OCI-LY7 (cell line): ENCODE results near the gene MGAT1. TPM values are rescaled to one million over a fixed set of nuclear protein-coding genes. Genes with fewer than 3 reads are reported as not detected.

Experiments used
- BruUV-seq: library from RNA; stranded (reverse); fragments of 400-500 nt; replicated peaks from 2 replicates; lab custom pipeline; 2021; lab: Mats Ljungman, UMichigan
- CTCF ChIA-PET: fragments of 300-600 bp; sonication (Branson Sonifier 250); formaldehyde crosslinking; loops from one replicate; lab custom pipeline; 2022; ENCODE audit warnings: antibody characterized with exemption; ENCODE audit not compliant: unreplicated experiment; lab: Charles Lee
- POLR2A ChIA-PET: fragments of 300-600 bp; sonication (Branson Sonifier 250); formaldehyde crosslinking; loops from one replicate; lab custom pipeline; 2022; ENCODE audit warnings: antibody characterized with exemption; lab: Charles Lee
- DNase-seq: peaks from one replicate; pipeline ENCODE4 v3.0.0-alpha.2; 2015; ENCODE audit warnings: low spot score
- H2AFZ ChIP-seq: fragments of 200-600 bp; sonication (generic), shearing (Covaris generic); 2 replicates; pipeline ENCODE4 v1.6.1; 2014; ENCODE audit warnings: mild to moderate bottlenecking, antibody characterized with exemption, low read length, moderate library complexity
- H3K27ac ChIP-seq: fragments of 200-600 bp; sonication (generic); 2 replicates; pipeline ENCODE4 v1.5.1; 2014; ENCODE audit warnings: mixed run types, low read depth, mild to moderate bottlenecking, moderate library complexity, low read length, inconsistent platforms; ENCODE audit not compliant: poor library complexity, severe bottlenecking
- H3K36me3 ChIP-seq: fragments of 200-600 bp; sonication (generic); 2 replicates; pipeline ENCODE4 v1.6.1; 2014; ENCODE audit warnings: mild to moderate bottlenecking, antibody characterized with exemption, low read length, moderate library complexity, mixed read lengths; ENCODE audit not compliant: insufficient read depth
- H3K4me1 ChIP-seq: fragments of 200-600 bp; sonication (generic); 2 replicates; pipeline ENCODE4 v1.5.1; 2014; ENCODE audit warnings: mild to moderate bottlenecking, low read length; ENCODE audit not compliant: insufficient read depth, poor library complexity, severe bottlenecking
- H3K4me2 ChIP-seq: fragments of 200-600 bp; sonication (generic); 2 replicates; pipeline ENCODE4 v1.6.1; 2014; ENCODE audit warnings: mild to moderate bottlenecking, low read length
- H3K4me3 ChIP-seq: fragments of 200-600 bp; sonication (generic); 2 replicates; pipeline ENCODE4 v1.5.1; 2014; ENCODE audit warnings: mild to moderate bottlenecking, low read depth, low read length; ENCODE audit not compliant: poor library complexity, severe bottlenecking
- H3K79me2 ChIP-seq: fragments of 200-600 bp; sonication (generic); 2 replicates; pipeline ENCODE4 v1.6.1; 2016; ENCODE audit warnings: low read depth, mild to moderate bottlenecking, low read length, moderate library complexity, mixed read lengths; ENCODE audit not compliant: insufficient read depth
- H3K9me2 ChIP-seq: fragments of 200-600 bp; sonication (generic); 2 replicates; pipeline ENCODE4 v1.6.1; 2016; ENCODE audit warnings: mild to moderate bottlenecking, low read length, mixed read lengths; ENCODE audit not compliant: insufficient read depth
- H3K9me3 ChIP-seq: fragments of 200-600 bp; sonication (generic); 2 replicates; pipeline ENCODE4 v1.6.1; 2014; ENCODE audit warnings: mild to moderate bottlenecking, mixed run types, low read length, mixed read lengths
- H4K20me1 ChIP-seq: fragments of 200-600 bp; sonication (generic); 2 replicates; pipeline ENCODE4 v1.6.1; 2014; ENCODE audit warnings: mild to moderate bottlenecking, antibody characterized with exemption, low read length, moderate library complexity, mixed read lengths; ENCODE audit not compliant: insufficient read depth
- EZH2phosphoT487 ChIP-seq: fragments of 200-600 bp; sonication (generic); IDR thresholded peaks from 2 replicates; pipeline ENCODE4 v1.6.1; 2018; ENCODE audit warnings: low read depth, borderline replicate concordance, mild to moderate bottlenecking, mixed run types, antibody characterized with exemption, low read length, moderate library complexity, mixed read lengths
- intact Hi-C: fragments of 100-400 bp; cut with micrococcal nuclease; formaldehyde crosslinking; loops from one replicate; pipeline ENCODE4 v1.10.0; 2022; ENCODE audit not compliant: unreplicated experiment
- total RNA-seq, 2 experiments: library from RNA; depleted of rRNA in 1 of 2; stranded (reverse); fragments of >200 nt in 1 of 2; shearing (Covaris generic) in 1 of 2; gene quantifications; 2 replicates each; pipeline ENCODE4 v1.2.3, GENCODE V29; 2014 to 2022
- TF ChIP-seq, protein P1 (sequence below): fragments of 200-600 bp; sonication (generic); conservative IDR thresholded peaks from 2 replicates; pipeline ENCODE4 v1.5.1; 2014; ENCODE audit warnings: mild to moderate bottlenecking, antibody characterized with exemption, low read length, moderate library complexity, mixed read lengths

The MGAT1 gene
- total RNA-seq, 2 experiments from 2014 or later, result 75.4 to 103 TPM

DNA sequence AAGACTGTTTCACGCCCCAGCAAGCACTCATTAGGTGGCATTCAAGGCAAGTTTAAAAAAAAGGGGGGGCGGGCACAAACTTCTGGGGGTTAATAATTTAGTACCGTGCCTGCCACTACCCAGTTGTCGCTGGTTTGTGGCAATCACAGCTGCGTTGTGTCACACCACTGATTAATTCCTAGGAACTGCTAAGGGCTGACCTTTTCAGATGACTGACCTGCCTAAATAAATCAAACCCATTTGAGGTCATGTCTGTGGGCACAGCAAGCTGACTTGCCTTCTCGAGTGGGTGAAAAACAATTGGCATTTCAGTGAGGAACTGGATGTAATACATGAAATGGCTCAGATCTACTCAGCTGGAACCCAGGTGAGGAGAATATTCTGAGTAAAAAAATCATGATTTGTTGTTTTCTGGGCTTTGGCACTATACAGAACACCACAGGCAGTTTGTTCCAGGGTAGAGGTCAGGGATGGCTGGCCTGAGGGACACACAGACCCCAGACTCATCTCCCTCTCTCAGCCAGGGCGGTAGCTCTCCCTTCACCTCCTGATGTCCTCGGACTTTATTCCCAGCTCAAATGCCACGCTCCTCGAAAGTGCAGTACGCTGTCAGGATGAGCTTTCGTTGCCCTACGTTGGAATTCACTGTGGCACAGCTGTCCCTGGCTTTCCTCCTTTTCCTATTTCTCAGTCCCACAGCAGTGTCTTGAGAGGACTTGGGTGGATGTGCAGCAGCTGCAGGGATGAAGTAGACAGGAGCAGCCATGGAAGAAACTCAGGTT, 15.5 kb upstream of the MGAT1 start:
- TF ChIP-seq EZH2phosphoT487, result no peak
- TF ChIP-seq, protein P1, sequence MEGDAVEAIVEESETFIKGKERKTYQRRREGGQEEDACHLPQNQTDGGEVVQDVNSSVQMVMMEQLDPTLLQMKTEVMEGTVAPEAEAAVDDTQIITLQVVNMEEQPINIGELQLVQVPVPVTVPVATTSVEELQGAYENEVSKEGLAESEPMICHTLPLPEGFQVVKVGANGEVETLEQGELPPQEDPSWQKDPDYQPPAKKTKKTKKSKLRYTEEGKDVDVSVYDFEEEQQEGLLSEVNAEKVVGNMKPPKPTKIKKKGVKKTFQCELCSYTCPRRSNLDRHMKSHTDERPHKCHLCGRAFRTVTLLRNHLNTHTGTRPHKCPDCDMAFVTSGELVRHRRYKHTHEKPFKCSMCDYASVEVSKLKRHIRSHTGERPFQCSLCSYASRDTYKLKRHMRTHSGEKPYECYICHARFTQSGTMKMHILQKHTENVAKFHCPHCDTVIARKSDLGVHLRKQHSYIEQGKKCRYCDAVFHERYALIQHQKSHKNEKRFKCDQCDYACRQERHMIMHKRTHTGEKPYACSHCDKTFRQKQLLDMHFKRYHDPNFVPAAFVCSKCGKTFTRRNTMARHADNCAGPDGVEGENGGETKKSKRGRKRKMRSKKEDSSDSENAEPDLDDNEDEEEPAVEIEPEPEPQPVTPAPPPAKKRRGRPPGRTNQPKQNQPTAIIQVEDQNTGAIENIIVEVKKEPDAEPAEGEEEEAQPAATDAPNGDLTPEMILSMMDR, result no peak
- ChIA-PET CTCF (interaction anchor here (1.5 kb wide), 2 partner anchors 12 to 15 kb away, joined by 4 to 6 read pairs; no protein-coding TSS in a partner anchor), POLR2A (interaction anchor here (0.7 to 4.3 kb wide), 13 partner anchors 9 to 374 kb away, joined by 3 to 37 read pairs (median 4); no protein-coding TSS in a partner anchor)
- Histone ChIP-seq H3K79me2 (no peaks in the 10 kb centered on the region; the same call in 1 of the 2 replicates), H3K4me1 (peaks cover 95% of the 10 kb centered on the region), H3K27ac (peak overlapping the region; percentile 79), H3K4me2 (peak overlapping the region; percentile 73), H3K4me3 (peak overlapping the region; percentile 44), H2AFZ (peak overlapping the region; percentile 90), H4K20me1 (no peaks in the 10 kb centered on the region), H3K36me3 (no peaks in the 10 kb centered on the region), H3K9me2 (no peaks in the 10 kb centered on the region), H3K9me3 (no peaks in the 10 kb centered on the region)
- peak; percentile 55 for DNase-seq
- no TSS peak for BruUV-seq
- intact Hi-C loops, result loop anchor here (5.0 kb wide), 1 partner anchor 354 kb away; no protein-coding TSS in a partner anchor

DNA sequence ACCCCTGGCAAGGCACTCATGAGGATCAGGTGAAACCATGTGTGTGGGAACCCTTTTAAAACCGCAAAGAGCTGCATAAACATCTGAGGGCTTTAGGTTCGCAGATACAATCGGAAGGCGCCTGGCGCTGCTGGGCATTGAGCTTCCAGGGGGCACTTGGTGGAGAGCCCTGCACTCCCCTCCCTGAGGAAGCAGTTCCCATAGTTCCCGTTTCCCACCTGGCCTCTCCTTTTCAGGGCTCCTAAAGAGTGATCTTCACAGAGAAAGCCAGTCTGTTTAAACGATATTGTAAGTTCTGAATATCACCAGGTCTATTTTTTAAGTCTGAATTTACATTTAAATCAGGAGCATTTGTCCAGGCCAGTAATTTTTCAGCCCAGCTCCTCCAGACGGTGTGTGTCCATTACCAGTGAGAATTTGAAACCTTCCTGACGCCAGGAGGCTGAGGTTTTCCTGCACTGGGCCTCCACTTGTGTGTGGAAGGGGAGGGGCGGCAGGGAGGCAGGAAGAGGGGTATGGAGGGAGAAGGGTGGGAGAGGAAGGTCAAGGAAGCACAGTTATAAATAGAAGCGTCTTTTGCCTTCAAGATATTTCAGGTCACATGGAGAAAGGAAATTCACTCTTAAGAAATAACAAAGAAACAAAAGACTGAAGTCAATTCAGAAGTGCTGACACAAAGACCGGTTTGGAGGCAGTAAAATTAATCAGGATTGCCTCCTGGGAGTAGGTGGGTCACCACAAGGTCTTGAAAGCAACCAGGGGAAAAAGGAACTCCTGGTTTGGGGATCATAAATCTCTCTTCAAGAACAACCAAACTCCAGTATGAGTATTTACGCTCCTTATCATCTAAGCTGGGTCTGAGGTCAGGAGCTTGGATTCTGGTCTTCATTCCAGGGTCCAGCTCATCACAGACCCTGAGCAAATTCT, 14.3 kb upstream of the MGAT1 start:
- TF ChIP-seq, protein P1, result no peak
- TF ChIP-seq EZH2phosphoT487, result no peak
- ChIA-PET CTCF (interaction anchor here (1.2 kb wide), 1 partner anchor 10 kb away, joined by 5 read pairs; no protein-coding TSS in a partner anchor), POLR2A (interaction anchor here (0.6 to 4.3 kb wide), 7 partner anchors 9 to 41 kb away, joined by 3 to 37 read pairs (median 5); no protein-coding TSS in a partner anchor)
- BruUV-seq, result no TSS peak
- Histone ChIP-seq H3K79me2 (peaks cover 2% of the 10 kb centered on the region; the same call in 1 of the 2 replicates), H3K4me3 (peak overlapping the region; percentile 44), H3K9me2 (no peaks in the 10 kb centered on the region), H4K20me1 (no peaks in the 10 kb centered on the region), H3K4me2 (peak overlapping the region; percentile 73), H3K9me3 (no peaks in the 10 kb centered on the region), H3K27ac (peak overlapping the region; percentile 79), H3K36me3 (no peaks in the 10 kb centered on the region), H2AFZ (peak overlapping the region; percentile 90), H3K4me1 (peaks cover 98% of the 10 kb centered on the region)
- DNase-seq, result no peak
- intact Hi-C loops, result loop anchor here (5.0 kb wide), 1 partner anchor 355 kb away; no protein-coding TSS in a partner anchor
